HG03521 (cell line): ENCODE data around the gene PODNL1.
"Not testable (repeated sequence)": the region's sequence is repeated elsewhere in the genome, so short reads cannot be mapped to it uniquely, and the experiment has no call there.

Source experiments
- ATAC-seq: cut with Tn5 transposase; IDR thresholded peaks from one replicate; pipeline ENCODE4 v1.9.1; 2021; ENCODE audit warnings: mild to moderate bottlenecking, moderate library complexity; ENCODE audit not compliant: unreplicated experiment

The PODNL1 gene

DNA sequence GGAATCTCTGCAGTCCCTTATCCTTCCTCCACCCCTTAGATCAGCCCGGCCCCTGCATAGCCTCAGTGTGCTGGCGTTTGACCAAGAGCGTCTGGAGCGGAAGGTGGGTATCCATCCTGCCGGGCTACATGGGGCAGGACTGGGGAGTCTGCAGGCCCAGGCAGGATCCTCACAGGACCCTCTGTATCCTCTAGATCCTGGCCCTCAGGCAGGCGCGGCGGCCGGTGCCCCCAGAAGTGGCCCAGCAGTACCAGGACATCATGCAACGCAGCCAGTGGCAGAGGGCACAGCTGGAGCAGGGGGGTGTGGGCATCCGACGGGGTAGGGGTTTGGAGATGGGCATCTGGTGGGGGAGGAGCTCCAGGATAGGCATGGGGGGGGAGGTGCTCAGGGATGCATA lies 8.9 kb downstream of the PODNL1 start:
- ATAC-seq: no peak

GRCh38 chr19:13926715-13927114 lies 11.5 kb downstream of the PODNL1 start:
- ATAC-seq: no peak

- no peak for ATAC-seq
Measured at GRCh38 chr19:13926010-13926409, 12.2 kb downstream of the PODNL1 start.

- no peak for ATAC-seq
Measured at GRCh38 chr19:13923194-13923987, 14.8 kb downstream of the PODNL1 start.

DNA sequence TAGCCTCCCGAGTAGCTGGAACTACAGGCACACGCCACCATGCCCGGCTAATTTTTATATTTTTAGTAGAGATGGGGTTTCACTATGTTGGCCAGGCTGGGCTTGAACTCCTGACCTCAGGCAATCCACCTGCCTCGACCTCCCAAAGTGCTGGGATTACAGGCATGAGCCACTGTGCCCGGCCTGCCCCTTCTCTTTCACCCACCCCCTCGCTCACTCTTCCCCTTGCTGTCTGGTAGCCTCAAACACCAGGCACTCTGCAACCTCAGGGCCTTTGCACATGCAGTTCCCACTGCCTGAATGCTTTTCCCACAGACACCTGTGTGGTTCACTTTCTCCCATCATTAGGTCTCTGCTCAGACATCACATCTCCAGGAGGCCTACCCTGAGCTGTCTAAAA lies 16.1 kb downstream of the PODNL1 start:
- not testable (repeated sequence) for ATAC-seq

DNA sequence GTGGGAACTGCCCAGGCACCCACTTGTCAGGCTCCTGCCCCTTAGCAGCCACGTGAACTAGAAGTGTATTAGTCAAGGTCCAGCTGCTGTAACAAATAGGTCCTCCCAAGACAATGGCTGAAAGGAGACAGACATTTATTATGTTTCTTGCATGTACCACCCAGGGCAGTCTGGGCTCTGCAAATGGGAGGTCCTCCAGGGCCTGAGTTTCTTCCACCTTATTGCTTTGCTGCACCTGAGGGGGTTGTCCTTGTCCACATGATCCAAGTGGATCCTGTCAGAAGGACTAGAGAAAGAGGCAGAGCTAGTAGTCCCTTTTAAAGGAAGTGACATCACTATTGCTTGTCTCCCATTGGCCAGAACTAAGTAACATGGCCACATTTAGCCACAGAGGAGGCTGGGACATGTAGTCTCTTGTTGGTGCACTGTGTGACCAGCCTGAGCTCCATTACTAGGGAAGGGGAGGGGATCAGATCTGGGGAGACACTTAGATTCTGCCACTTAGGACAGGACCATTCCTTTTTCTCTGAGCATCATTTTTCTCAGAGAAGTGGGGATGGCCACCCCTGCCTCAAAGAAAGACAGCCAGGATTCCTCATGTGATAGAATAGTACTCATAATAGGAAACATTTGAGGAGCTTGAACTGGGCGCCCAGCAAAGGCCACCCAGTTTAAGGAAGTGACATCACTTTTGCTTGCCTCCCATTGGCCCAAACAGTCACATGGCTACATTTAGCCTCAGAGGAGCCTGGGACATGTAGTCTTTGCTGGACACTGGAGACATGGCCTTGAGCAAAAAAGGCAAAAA lies 17.1 kb downstream of the PODNL1 start:
- no peak for ATAC-seq

GRCh38 chr19:13920524-13920923 lies 17.7 kb downstream of the PODNL1 start:
- no peak for ATAC-seq

DNA sequence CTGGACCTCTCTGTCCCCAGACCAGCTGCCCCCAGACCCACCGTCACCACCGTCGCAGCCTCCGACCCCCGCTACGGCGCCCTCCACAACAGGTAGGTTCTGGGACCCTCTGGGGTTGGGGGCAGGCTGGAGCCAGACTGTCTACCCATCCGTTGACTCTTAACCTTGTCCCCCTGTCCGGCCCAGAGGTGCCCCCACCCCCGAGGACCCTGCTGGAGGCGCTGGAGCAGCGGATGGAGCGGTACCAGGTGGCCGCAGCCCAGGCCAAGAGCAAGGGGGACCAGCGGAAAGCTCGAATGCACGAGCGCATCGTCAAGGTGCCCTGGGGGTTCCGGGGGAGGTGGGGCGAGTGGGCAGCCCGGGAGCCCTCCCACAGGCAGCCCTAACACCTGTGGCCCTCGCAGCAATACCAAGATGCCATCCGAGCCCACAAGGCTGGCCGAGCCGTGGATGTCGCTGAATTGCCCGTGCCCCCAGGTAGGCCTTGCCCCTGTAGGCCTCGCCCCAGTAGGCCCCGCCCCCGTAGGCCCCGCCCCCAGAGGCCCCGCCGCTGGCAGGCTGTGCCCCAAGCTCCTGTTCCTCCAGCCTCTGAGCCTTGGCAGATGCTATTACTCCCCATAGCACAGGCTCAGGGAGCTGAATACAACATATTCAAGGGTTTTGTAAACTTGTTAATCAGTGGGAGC lies 19.3 kb downstream of the PODNL1 start:
- ATAC-seq: no peak

GRCh38 chr19:13917888-13918406 lies 20.3 kb downstream of the PODNL1 start:
- ATAC-seq: no peak

GRCh38 chr19:13914777-13915176 lies 23.4 kb downstream of the PODNL1 start:
- ATAC-seq: no peak

DNA sequence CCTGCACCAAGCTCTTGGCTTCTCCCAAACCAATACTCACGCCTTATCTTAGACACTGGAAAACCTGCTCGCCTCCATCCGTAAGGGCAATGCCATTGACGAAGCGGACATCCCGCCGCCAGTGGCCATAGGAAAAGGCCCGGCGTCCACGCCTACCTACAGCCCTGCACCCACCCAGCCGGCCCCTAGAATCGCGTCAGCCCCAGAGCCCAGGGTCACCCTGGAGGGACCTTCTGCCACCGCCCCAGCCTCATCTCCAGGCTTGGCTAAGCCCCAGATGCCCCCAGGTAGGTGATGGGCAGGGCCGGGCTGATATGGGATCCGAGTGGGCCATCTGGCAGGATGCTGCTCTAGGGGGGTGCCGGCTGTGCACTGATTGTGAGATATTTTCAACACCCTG lies 24.9 kb downstream of the PODNL1 start:
- ATAC-seq: no peak

GRCh38 chr19:13909430-13909829 lies 28.8 kb downstream of the PODNL1 start:
- no peak for ATAC-seq

GRCh38 chr19:13908674-13909073 lies 29.5 kb downstream of the PODNL1 start:
- no peak for ATAC-seq

- no peak for ATAC-seq
Measured at GRCh38 chr19:13906910-13907309, 31.3 kb downstream of the PODNL1 start.

DNA sequence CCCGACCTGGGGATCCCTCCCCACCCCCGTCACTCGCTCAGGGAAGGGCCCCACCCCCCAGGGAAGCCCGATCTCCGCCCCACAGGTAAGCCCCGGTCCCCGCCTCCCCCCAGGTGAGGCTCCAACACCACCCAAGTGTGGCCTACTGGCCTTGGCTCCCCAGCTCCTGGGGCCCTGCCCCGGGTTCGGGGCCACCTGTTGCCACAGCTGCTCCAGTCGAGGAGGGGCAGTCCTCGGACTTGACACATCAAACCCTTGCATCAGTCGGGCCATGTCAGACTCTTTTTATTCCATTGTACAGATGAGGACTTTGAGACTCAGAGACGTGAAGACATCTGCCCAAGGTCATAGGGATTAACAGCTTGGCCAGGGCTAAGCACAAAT lies 31.7 kb downstream of the PODNL1 start:
- peak; percentile 7 for ATAC-seq

DNA sequence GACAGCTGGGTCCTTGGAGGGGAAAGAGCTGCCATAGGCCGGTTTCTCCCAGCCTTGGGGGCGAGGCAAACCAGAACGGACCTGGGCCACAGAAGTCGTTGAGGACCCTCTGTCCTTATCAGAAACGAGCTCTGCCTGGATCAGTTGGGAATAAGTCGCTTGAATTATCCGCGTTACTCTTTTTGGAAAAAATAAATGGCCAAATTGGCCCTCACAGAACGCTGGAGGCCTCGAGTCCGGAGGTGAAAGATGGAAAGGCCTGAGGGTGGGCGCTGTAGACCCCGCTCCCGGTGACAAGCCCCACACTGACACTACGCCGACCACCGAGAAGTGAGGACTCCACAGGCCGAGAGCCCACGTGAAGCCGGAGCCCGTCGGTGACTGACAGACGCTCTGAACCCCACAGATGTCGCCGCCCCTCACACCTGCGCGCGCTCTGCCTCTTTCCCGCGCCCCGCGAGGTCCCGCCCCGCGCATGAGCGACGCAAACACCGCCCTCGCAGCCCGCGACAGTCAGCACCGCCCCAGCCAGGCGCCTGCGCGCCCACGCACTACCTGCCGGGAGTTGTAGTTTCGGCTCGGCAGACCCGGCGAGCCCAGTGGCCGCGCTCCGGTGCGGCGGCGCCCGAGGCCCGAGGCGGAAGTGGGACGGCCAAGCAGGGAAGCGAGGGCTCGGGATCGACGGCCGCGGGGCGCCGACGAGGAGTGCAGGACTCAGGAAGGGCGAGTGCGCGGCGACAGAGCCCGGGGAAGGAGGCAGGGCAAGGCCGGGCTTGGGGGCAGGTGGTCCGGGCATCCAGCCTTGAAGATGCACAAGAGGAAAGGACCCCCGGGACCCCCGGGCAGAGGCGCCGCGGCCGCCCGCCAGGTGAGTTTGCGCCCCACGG lies 32.3 kb downstream of the PODNL1 start, which contains the start of the genes BRME1 and CC2D1A:
TSS of gene BRME1 (minus strand) at position 484 of the 887 bp plus-strand sequence. CDS start 1,225 bp downstream, outside the sequence.
TSS of gene CC2D1A (plus strand) at position 568 of the 887 bp plus-strand sequence. CDS start at position 809, 241 bp downstream.
- ATAC-seq: peak; percentile 91

DNA sequence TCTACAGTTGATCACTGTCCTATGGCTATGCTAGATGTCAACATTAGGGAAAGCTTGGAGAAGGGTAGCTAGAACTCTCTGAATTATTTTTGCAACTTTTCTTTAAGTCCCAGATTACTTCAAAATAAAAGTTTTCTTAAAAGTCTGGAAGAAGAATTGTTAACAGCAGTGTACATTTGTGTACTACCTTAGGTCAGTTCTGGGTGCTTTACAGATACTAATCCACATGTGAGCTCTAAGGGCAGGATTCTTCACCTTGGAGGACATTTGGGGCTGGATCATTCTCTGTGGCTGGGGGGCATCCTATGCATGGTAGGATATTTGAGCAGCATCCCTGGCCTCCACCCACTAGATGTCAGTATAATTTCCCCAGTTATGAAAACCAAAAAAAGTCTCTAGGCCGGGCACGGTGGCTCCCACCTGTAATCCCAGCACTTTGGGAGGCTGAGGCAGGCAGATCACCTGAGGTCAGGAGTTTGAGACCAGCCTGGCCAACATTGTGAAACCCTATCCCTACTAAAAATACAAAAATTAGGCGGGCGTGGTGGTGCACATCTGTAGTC lies 35.1 kb downstream of the PODNL1 start:
- no peak for ATAC-seq

DNA sequence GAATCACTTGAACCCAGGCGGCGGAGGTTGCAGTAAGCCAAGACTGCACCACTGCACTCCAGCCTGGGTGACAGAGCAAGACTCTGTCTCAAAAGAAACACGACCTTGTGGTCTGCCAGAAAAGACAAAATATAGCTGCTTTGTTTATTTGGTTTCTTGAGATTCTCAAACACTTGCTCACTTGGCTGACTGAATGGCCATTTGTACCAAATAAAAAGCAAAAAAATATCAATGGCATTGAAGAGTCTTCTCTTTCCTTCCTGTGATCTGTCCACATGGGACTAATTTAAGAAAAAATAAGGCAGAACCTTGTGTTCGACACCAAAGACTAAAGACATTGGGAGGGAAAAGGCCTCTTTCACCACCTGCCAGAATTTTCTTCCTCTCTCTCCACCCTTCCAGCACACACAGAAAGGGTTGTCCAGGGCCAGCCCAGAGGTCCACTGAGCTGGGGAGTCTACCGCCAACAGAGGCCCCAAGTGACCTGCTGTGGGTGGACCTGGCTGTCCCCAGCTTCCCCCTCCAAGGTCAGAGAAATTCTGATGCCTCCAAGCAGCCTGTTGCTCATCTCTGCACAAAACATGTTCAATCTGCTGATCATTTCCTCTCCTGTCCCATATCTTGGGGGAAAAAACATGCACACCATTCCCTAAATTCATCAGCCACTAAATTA lies 38.2 kb downstream of the PODNL1 start:
- ATAC-seq: no peak

DNA sequence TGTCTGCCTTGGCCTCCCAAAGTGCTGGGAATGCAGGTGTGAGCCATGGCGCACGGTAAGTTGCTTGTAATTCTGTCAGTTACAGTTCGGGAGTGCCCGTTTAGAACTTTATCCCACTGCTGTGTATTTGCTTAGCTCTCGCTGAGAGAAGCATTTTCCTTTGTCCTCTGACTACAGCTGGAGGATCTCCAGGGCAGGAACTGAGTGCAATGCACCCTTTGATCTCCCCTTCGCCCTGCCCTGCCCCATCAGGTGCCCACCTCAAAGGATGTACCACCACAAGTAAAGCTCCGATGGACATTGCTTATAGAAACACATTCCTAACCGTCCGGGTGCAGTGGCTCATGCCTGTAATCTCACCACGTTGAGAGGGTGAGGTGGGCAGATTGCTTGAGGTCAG lies 38.8 kb downstream of the PODNL1 start:
- ATAC-seq: no peak
